HG02973 (cell line): Measurements from ENCODE around the gene CAPN5.

ENCODE experiments used
- ATAC-seq: cut with Tn5 transposase; IDR thresholded peaks from one replicate; pipeline ENCODE4 v1.9.1; 2021; ENCODE audit warnings: moderate library complexity; ENCODE audit not compliant: unreplicated experiment

The CAPN5 gene

GRCh38 chr11:77146261-77147035, 79.7 kb downstream of the CAPN5 start:
- no peak for ATAC-seq

GRCh38 chr11:77147036-77147315, 80.2 kb downstream of the CAPN5 start:
- no peak for ATAC-seq

- ATAC-seq: no peak
Observed at GRCh38 chr11:77147668-77148321, 81.0 kb downstream of the CAPN5 start.

DNA sequence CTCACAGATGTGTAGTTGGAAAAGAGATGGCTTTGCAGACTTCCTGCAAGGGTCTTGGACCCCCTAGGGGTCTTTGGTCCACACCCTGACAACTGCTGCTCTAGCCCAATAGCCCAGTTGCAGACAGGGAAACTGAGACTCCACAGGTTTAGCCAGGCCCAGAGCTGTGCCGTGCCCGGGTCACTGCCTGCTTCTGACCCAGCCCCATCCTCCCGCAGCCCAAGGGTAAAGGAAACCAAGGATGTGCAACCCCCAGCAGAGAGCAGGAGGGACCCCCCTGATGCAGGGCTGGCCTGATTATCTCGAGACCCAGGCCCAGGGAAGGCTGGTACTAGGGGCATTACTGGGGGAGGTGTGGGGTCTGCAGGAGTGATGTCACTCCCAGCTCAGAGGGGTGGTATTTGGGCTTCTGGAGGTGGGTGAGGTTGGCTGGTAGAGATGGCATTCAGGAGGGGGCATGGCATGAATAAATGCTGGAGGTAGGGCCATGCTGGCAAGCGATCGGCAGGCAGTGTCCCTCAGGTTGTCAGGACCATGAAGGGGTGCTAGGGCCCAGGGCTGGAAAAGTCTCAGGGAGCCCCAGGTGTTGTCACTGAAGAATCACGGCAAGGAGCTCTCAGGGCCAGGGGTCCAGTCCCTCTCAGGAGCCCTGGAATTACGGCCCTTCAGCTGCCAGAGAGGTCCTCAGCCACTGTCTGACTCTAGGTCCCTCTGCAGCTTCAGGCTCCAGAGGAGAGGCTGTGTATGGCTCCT, 82.4 kb downstream of the CAPN5 start:
- no peak for ATAC-seq

DNA sequence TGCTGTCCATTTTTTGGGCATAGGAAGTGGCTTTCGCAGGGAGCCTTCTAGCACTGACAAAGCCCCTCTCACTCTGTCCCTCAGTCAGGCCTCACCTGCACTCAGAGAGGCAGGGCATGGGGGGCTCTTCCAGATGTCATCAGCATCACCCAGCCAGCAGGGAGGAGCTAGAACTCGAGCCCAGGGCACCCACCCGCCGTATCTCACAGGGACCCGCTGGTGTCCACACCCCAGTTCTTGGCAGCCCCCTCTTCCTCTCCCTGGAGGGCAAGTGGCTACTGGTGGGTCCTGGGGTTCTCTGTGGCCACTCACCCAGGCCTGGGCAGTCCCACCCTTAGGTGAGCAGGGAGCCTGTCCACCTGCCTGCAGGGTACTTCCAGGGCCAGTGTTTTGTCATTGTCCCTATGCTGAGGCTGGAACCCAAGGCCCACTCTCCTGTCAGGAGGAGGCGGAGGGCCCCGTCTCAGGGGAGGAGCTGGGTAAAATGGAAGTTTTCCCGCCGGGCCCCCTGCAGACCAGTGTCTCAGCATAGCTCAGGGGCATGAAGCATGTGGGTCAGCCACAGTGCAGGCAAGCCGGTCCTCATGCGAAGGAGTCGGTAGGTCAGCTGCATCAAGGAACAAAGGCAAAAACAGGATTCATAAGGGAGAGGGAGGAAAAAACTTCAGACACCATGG, 83.1 kb downstream of the CAPN5 start:
- ATAC-seq: no peak

DNA sequence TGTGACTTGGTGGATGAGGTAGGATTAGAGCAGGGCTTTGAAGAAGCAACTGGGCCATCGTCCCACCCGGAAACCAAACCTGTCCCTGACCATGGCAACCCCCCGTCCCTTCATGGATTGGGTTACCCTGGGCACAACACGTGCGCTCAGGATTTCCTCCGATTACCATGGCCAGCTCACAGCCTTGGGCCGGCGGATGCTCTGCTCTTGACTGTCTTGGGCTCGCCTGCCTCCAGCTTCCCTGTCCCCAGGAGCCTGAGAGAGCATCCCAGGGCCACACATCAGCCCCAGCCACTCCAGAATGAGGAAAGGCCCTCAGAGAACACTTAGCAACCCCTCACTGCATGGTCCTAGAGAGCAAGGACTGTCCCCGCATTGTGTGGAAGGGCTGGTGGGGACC, 84.1 kb downstream of the CAPN5 start:
- ATAC-seq: no peak

GRCh38 chr11:77151804-77152509, 85.2 kb downstream of the CAPN5 start:
- ATAC-seq: no peak

GRCh38 chr11:77152846-77153245, 86.1 kb downstream of the CAPN5 start:
- no peak for ATAC-seq

- ATAC-seq: no peak
Observed at GRCh38 chr11:77153276-77154185, 86.8 kb downstream of the CAPN5 start.

DNA sequence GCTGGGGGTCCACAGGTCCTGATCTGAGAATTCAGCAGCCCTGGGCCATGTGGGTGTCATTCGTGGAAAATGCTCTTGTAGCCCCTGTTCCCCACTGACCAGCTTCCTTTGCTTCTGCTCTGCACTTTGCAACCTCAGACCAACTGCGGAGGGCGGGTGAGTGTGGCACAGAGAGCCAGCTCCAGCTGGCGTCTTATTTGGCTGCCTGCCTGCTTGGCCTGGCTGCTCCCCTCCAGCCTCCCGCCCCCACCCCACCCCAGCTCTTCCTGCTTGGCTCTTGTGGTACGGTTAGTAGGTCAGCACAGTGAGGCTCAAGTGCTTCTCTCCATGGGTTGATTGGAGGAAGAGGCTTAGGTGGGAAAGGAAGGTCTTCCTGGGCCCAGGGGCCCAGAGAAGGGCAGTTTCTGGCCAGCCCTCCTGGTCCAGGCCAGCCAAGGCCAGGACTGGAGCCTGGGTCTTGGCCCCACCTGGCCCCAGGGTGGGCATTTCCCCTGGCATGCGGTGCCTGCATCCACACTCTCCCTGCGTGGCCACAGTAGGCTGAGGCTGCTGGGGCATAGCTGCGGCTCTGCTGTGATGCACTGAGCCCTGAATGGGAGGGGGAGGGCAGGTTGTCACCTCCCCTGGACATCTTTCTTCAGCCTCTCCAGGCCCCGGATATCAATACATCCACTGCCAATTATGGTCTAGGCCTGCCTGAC, 87.8 kb downstream of the CAPN5 start:
- ATAC-seq: no peak

- ATAC-seq: no peak
Observed at GRCh38 chr11:77155082-77155475, 88.3 kb downstream of the CAPN5 start.

GRCh38 chr11:77155556-77156130, 88.9 kb downstream of the CAPN5 start:
- ATAC-seq: no peak

- ATAC-seq: no peak
Observed at GRCh38 chr11:77156396-77157195, 89.8 kb downstream of the CAPN5 start.

GRCh38 chr11:77158041-77158695, 91.4 kb downstream of the CAPN5 start:
- no peak for ATAC-seq

DNA sequence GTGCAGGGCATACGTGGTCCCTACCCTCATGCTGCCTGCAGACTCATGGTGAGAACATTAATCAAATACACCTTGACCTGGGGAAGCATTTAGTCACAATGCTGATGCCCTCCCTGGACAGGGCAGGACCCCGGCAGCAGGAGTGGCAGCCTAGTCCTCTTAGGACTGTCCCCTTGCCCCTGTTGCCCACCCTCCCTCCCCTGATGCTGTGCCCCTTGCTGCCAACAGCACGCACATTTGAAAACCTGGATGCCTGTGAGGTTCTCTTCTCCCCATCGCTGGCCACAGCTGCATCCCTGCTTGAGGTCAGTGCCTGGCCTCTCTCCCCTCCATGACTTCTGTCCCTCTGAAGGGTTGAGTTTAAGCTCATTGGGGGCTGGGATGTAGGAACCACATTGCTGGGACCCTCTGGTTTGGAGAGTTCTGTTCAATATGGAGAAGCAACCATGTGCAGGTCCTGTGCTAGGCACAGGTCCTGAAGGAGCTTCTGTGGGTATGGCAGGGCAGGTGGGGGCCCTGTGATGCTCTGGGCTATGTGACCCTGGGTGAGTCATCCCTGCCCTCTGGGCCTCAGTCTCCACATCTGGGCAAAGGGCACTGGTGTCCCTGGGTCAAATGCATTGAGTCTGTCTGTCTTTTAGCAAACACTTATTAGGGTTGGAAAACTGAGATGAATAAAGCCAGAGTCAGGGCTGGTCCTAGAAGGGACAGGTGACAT, 92.6 kb downstream of the CAPN5 start:
- no peak for ATAC-seq

DNA sequence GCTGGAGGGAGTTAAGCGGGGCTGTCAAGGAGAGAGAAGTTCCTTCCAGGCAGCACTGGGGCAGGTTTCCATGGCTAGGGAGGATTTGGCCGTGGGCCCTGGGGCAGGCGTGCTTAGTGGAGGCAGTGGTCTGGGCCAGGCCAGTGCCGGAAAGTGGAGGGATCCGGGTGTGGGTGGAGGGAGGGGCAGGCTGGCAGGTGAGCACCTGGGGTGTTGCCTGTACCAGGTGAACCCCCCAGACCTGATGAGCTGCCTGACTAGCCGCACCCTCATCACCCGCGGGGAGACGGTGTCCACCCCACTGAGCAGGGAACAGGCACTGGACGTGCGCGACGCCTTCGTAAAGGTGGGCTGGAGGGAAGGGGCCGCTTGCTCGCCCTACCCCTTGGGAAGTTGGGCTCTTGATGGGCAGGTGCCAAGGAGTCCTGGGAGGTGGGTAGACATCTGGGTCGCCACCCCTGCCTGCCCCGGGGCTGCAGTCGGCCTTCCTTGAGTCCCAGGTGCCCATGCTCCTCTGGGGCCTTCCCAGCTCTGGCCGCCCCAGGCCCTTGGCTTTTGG, 93.2 kb downstream of the CAPN5 start:
- no peak for ATAC-seq

DNA sequence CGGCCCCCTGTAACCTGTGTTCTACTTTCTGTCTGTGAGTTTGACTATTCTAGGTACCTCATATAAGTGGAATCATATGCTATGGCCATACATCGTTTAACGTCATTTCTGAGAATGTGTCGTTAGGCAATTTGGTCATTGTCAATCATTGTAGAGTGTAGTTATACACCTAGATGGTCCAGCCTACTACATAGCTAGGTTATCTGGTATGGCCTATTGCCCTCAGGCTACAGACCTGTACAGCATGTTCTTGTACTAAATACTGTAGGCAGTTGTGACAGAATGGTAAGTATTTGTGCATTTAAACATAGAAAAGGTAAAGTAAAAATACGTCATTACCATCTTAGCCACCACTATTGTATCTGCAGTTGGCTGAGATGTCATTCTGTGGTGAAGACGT, 96.5 kb downstream of the CAPN5 start:
- no peak for ATAC-seq
